PC-9 (cell line): ENCODE data around the gene TENM4. TPM values are rescaled to one million over a fixed set of nuclear protein-coding genes. Genes with fewer than 3 reads are reported as not detected.

Source experiments
- BruUV-seq: library from RNA; stranded (reverse); fragments of 400-500 nt; replicated peaks from 2 replicates; lab custom pipeline; 2021; lab: Mats Ljungman, UMichigan
- CTCF ChIA-PET: fragments of 300-600 bp; sonication (Branson Sonifier 250); formaldehyde crosslinking; loops from one replicate; lab custom pipeline; 2022; ENCODE audit warnings: antibody characterized with exemption; lab: Charles Lee
- POLR2A ChIA-PET: fragments of 300-600 bp; sonication (Branson Sonifier 250); formaldehyde crosslinking; loops from one replicate; lab custom pipeline; 2022; ENCODE audit warnings: antibody characterized with exemption; ENCODE audit not compliant: unreplicated experiment; lab: Charles Lee
- DNase-seq, 2 experiments: peaks; one replicate each; pipeline versions ENCODE4 v3.0.0 to v3.0.0-alpha.2; 2015 to 2022; ENCODE audit warnings: mixed read lengths in 1 of 2
- H2AFZ ChIP-seq: fragments of 200-600 bp; sonication (generic); 2 replicates; pipeline ENCODE4 v1.8.1; 2017; ENCODE audit warnings: antibody characterized with exemption
- H3F3A ChIP-seq: fragments of 200-600 bp; sonication (generic); 2 replicates; pipeline ENCODE4 v1.8.1; 2017; ENCODE audit warnings: antibody characterized with exemption, mild to moderate bottlenecking, low read depth; ENCODE audit not compliant: insufficient read depth
- H3K27ac ChIP-seq: fragments of 200-600 bp; sonication (generic); 2 replicates; pipeline ENCODE4 v1.6.1; 2016; ENCODE audit warnings: mixed run types
- H3K27me3 ChIP-seq: fragments of 200-600 bp; sonication (generic); 2 replicates; pipeline ENCODE4 v1.6.1; 2016; ENCODE audit warnings: low read depth, mixed run types; ENCODE audit not compliant: insufficient read depth
- H3K36me3 ChIP-seq: fragments of 200-600 bp; sonication (generic); 2 replicates; pipeline ENCODE4 v1.6.1; 2016; ENCODE audit warnings: low read depth, mixed run types
- H3K4me1 ChIP-seq: fragments of 200-600 bp; sonication (generic); replicated peaks from 2 replicates; pipeline ENCODE4 v1.6.1; 2016; ENCODE audit warnings: mixed run types; ENCODE audit not compliant: insufficient read depth
- H3K4me2 ChIP-seq: fragments of 200-600 bp; sonication (generic); 2 replicates; pipeline ENCODE4 v1.6.1; 2017; ENCODE audit warnings: mixed run types
- H3K4me3 ChIP-seq: fragments of 200-600 bp; sonication (generic); 2 replicates; pipeline ENCODE4 v1.6.1; 2016; ENCODE audit warnings: mixed run types
- H3K79me2 ChIP-seq: fragments of 200-600 bp; sonication (generic); 2 replicates; pipeline ENCODE4 v1.6.1; 2017; ENCODE audit warnings: low read depth, mixed run types
- H3K9me2 ChIP-seq: fragments of 200-600 bp; sonication (generic); 2 replicates; pipeline ENCODE4 v1.8.1; 2017; ENCODE audit warnings: mild to moderate bottlenecking; ENCODE audit not compliant: insufficient read depth
- H3K9me3 ChIP-seq: fragments of 200-600 bp; sonication (generic); 2 replicates; pipeline ENCODE4 v1.8.1; 2016; ENCODE audit warnings: low read depth; ENCODE audit not compliant: insufficient read depth
- H4K20me1 ChIP-seq: fragments of 200-600 bp; sonication (generic); 2 replicates; pipeline ENCODE4 v1.8.1; 2017; ENCODE audit not compliant: insufficient read depth
- CTCF ChIP-seq: fragments of 200-600 bp; sonication (generic); conservative IDR thresholded peaks from 2 replicates; pipeline ENCODE4 v1.6.1; 2017; ENCODE audit warnings: mixed run types, antibody characterized with exemption, mild to moderate bottlenecking, moderate library complexity
- EZH2 ChIP-seq: fragments of 200-600 bp; sonication (generic); IDR thresholded peaks from 2 replicates; pipeline ENCODE4 v1.8.0; 2017; ENCODE audit warnings: antibody characterized with exemption, low read depth
- intact Hi-C: fragments of 100-400 bp; cut with micrococcal nuclease; formaldehyde crosslinking; loops from one replicate; pipeline ENCODE4 v1.10.0; 2022; ENCODE audit not compliant: unreplicated experiment
- total RNA-seq: library from RNA; stranded (reverse); gene quantifications from 2 replicates; pipeline ENCODE4 v1.2.3, GENCODE V29; 2021

Gene TENM4
- total RNA-seq, 1 experiment from 2014 or later = not detected

- Histone ChIP-seq H3K36me3 (no peaks in the 10 kb centered on the region), H3F3A (no peaks in the 10 kb centered on the region), H3K27ac (no peak overlapping the region), H3K4me3 (no peak overlapping the region), H3K4me2 (no peak overlapping the region), H3K9me2 (no peaks in the 10 kb centered on the region), H3K4me1 (no peaks in the 10 kb centered on the region), H3K79me2 (no peaks in the 10 kb centered on the region), H2AFZ (no peak overlapping the region), H4K20me1 (no peaks in the 10 kb centered on the region), H3K9me3 (no peaks in the 10 kb centered on the region), H3K27me3 (0 out of 2 replicates have a peak, but pooled peaks cover 6% of the 10 kb centered on the region)
- CTCF ChIA-PET = no interaction called here
- TF ChIP-seq EZH2 (no peak), CTCF (no peak)
- DNase-seq = no peak
- BruUV-seq = no TSS peak
- POLR2A ChIA-PET = no interaction called here
- intact Hi-C loops = loop anchor here (5.0 kb wide), 2 partner anchors 42 to 1562 kb away; no protein-coding TSS in a partner anchor
Measured at GRCh38 chr11:79404806-79405205, 36.0 kb downstream of the TENM4 start.

GRCh38 chr11:79404325-79404724, 36.5 kb downstream of the TENM4 start:
- Histone ChIP-seq H3K27me3 (0 out of 2 replicates have a peak, but pooled peaks cover 4% of the 10 kb centered on the region), H3K36me3 (no peaks in the 10 kb centered on the region), H3K79me2 (no peaks in the 10 kb centered on the region), H3K4me3 (no peak overlapping the region), H2AFZ (no peak overlapping the region), H3K9me3 (no peaks in the 10 kb centered on the region), H4K20me1 (no peaks in the 10 kb centered on the region), H3K4me1 (no peaks in the 10 kb centered on the region), H3K4me2 (no peak overlapping the region), H3F3A (no peaks in the 10 kb centered on the region), H3K27ac (no peak overlapping the region), H3K9me2 (no peaks in the 10 kb centered on the region)
- TF ChIP-seq EZH2 = no peak
- no peak for TF ChIP-seq CTCF
- BruUV-seq = no TSS peak
- no peak for DNase-seq
- ChIA-PET CTCF (no interaction called here), POLR2A (no interaction called here)
- intact Hi-C loops = loop anchor here (5.0 kb wide), 2 partner anchors 43 to 1563 kb away; no protein-coding TSS in a partner anchor

- intact Hi-C loops = loop anchor here (5.0 kb wide), 2 partner anchors 43 to 1563 kb away; no protein-coding TSS in a partner anchor
- BruUV-seq = no TSS peak
- ChIA-PET POLR2A (no interaction called here), CTCF (no interaction called here)
- H2AFZ ChIP-seq = no peak overlapping the region
- H3K79me2 ChIP-seq = no peaks in the 10 kb centered on the region
- no peak for DNase-seq
- no peaks in the 10 kb centered on the region for H3F3A ChIP-seq
- no peaks in the 10 kb centered on the region for H3K9me3 ChIP-seq
- H3K4me1 ChIP-seq = no peaks in the 10 kb centered on the region
- H3K4me2 ChIP-seq = no peak overlapping the region
- H3K4me3 ChIP-seq = no peak overlapping the region
- TF ChIP-seq CTCF = no peak
- no peaks in the 10 kb centered on the region for H3K27me3 ChIP-seq
- no peaks in the 10 kb centered on the region for H3K36me3 ChIP-seq
- H3K27ac ChIP-seq = no peak overlapping the region
- H4K20me1 ChIP-seq = no peaks in the 10 kb centered on the region
- no peaks in the 10 kb centered on the region for H3K9me2 ChIP-seq
Measured at GRCh38 chr11:79403839-79404238, 37.0 kb downstream of the TENM4 start.
